SU-DHL-6 (cell line): ENCODE data around the gene ARSB.

Source experiments
- EZH2phosphoT487 ChIP-seq: fragments of 200-600 bp; sonication (generic), shearing (Covaris generic); conservative IDR thresholded peaks from 2 replicates; pipeline ENCODE4 v1.6.1; 2018; ENCODE audit warnings: mild to moderate bottlenecking, antibody characterized with exemption, low read length, moderate library complexity, mixed read lengths
- TF ChIP-seq, protein P1 (sequence below): fragments of 200-600 bp; sonication (generic); IDR thresholded peaks from one replicate; pipeline ENCODE4 v1.5.1; 2017; ENCODE audit warnings: antibody characterized with exemption, mild to moderate bottlenecking, low read length, moderate library complexity; ENCODE audit not compliant: insufficient read depth, poor library complexity, severe bottlenecking

DNA sequence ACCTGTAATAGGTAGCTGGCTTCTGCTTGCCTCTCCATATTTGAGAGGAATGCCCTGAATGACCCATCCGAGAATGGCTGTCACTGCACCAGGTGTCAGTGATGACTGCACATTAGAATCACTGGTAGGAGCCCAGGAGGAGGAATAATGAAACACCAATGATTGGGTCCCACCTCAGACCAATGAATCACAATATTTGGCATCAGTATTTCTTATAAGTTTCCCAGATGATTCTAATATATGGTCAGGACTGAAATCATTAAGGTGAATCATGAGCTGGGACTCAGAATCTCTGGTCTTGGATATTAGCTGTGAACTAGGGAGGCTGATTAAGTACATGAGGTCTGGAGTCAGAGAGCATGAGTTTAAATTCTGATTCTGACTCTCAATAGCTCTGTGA, 23.4 kb downstream of the ARSB start:
- TF ChIP-seq, protein P1, sequence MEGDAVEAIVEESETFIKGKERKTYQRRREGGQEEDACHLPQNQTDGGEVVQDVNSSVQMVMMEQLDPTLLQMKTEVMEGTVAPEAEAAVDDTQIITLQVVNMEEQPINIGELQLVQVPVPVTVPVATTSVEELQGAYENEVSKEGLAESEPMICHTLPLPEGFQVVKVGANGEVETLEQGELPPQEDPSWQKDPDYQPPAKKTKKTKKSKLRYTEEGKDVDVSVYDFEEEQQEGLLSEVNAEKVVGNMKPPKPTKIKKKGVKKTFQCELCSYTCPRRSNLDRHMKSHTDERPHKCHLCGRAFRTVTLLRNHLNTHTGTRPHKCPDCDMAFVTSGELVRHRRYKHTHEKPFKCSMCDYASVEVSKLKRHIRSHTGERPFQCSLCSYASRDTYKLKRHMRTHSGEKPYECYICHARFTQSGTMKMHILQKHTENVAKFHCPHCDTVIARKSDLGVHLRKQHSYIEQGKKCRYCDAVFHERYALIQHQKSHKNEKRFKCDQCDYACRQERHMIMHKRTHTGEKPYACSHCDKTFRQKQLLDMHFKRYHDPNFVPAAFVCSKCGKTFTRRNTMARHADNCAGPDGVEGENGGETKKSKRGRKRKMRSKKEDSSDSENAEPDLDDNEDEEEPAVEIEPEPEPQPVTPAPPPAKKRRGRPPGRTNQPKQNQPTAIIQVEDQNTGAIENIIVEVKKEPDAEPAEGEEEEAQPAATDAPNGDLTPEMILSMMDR: no peak
- TF ChIP-seq EZH2phosphoT487: no peak
